GM21717 (cell line): ENCODE data around the gene TNPO2.

Experiments used
- ATAC-seq: cut with Tn5 transposase; IDR thresholded peaks from one replicate; pipeline ENCODE4 v1.9.1; 2021; ENCODE audit warnings: mild to moderate bottlenecking, moderate library complexity; ENCODE audit not compliant: unreplicated experiment

Gene TNPO2

DNA sequence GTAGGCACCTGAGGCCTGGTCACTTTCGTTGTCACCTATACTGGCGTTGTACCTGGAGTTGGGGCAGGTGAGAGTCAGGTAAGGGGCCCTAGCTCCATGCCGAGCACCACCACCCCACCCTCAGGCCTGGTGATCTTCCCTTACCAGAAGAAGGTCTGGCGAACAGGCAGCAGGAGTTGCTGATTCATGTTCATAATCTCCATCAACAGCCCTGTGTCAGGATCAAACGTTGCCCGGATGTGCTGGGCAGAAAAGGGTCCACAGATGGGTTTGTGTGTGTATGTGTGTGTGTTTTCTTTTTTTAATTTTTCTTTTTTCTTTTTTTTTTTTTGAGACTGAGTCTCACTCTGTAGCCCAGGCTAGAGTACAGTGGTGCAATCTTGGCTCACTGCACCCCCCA lies 71.5 kb downstream of the TNPO2 start:
- ATAC-seq, result no peak

DNA sequence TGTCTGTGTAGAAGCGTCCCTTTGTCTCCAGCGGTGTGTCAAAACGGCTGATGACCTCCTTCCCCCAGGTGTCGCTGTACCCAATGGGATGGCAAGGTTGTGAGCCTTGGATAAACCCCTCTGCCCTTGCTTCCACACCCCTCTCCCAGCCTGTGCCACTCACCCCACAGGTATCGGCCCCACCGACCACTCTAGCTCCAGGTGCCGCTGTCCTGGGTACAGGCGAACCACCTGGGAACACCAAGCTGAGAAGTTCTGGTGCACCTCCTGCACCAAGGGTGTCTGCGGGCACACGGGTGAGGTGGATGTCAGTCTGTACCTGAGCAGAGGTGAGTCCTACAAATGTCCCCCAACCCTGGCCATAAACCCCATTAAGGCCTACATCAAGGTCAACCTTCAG lies 73.8 kb downstream of the TNPO2 start:
- ATAC-seq, result no peak
